ENCODE results near the gene F7. TPM values are rescaled to one million over a fixed set of nuclear protein-coding genes. Genes with fewer than 3 reads are reported as not detected.

Gene F7
- total RNA-seq, 1 experiment from 2014 or later, result not detected

- DNase-seq, result no peak
- no peak for ATAC-seq
These were observed 47.2 kb upstream of the F7 start for GRCh38 chr13:113058129-113058987.

GRCh38 chr13:113058988-113059850, 46.4 kb upstream of the F7 start:
- Histone ChIP-seq H3K4me3 (ENCODE audit: low read length) (no peak overlapping the region), H3K36me3 (ENCODE audit: low read depth, low read length) (no peaks in the 10 kb centered on the region), H3K27ac (ENCODE audit: low read length) (no peak overlapping the region), H3K79me2 (ENCODE audit: low read length) (no peaks in the 10 kb centered on the region), H3K27me3 (ENCODE audit: low read length) (no peaks in the 10 kb centered on the region), H3F3A (ENCODE audit: low read length, unreplicated experiment) (no peaks in the 10 kb centered on the region), H3K4me2 (ENCODE audit: low read length) (no peak overlapping the region), H3K4me1 (ENCODE audit: insufficient read depth, low read length) (peaks cover 5% of the 10 kb centered on the region), H3K9me3 (ENCODE audit: low read length) (no peaks in the 10 kb centered on the region), H3K9me2 (replicated peaks; ENCODE audit: low read length) (no peaks in the 10 kb centered on the region), H3K9ac (ENCODE audit: low read length) (no peak overlapping the region), H4K20me1 (ENCODE audit: low read length) (no peaks in the 10 kb centered on the region), H2AFZ (ENCODE audit: low read length) (no peak overlapping the region)
- BruUV-seq (replicated peaks), result no TSS peak
- TF ChIP-seq EZH2 (IDR thresholded peaks at IDR 0.05; ENCODE audit: low read length, unreplicated experiment) (no peak), CTCF (conservative IDR thresholded peaks at IDR 0.05; ENCODE audit: low read depth, low read length) (no peak), EZH2phosphoT487 (IDR thresholded peaks at IDR 0.05; ENCODE audit: borderline replicate concordance, low read length) (no peak)
- intact Hi-C loops (cut with micrococcal nuclease), result no loop called here
- POLR2A ChIA-PET (ENCODE audit: unreplicated experiment), result no interaction called here
- CTCF ChIA-PET, result no interaction called here
- ATAC-seq (no peak; the same call in 1 of the 2 replicates), DNase-seq (no peak)

More at GRCh38 chr13:113058129-113058987, 47.2 kb upstream of the F7 start:
- no peak overlapping the region for H3K9ac ChIP-seq (ENCODE audit: low read length)
- H3F3A ChIP-seq (ENCODE audit: low read length, unreplicated experiment), result no peaks in the 10 kb centered on the region
- POLR2A ChIA-PET (ENCODE audit: unreplicated experiment), result no interaction called here
- no peaks in the 10 kb centered on the region for H3K36me3 ChIP-seq (ENCODE audit: low read depth, low read length)
- no peaks in the 10 kb centered on the region for H4K20me1 ChIP-seq (ENCODE audit: low read length)
- H3K27ac ChIP-seq (ENCODE audit: low read length), result no peak overlapping the region
- no peaks in the 10 kb centered on the region for H3K9me2 ChIP-seq (replicated peaks; ENCODE audit: low read length)
- no peak overlapping the region for H3K4me3 ChIP-seq (ENCODE audit: low read length)
- BruUV-seq (replicated peaks), result no TSS peak
- H2AFZ ChIP-seq (ENCODE audit: low read length), result no peak overlapping the region
- H3K4me2 ChIP-seq (ENCODE audit: low read length), result no peak overlapping the region
- intact Hi-C loops (cut with micrococcal nuclease), result no loop called here
- H3K9me3 ChIP-seq (ENCODE audit: low read length), result no peaks in the 10 kb centered on the region
- TF ChIP-seq CTCF (conservative IDR thresholded peaks at IDR 0.05; ENCODE audit: low read depth, low read length) (no peak), EZH2 (IDR thresholded peaks at IDR 0.05; ENCODE audit: low read length, unreplicated experiment) (no peak), EZH2phosphoT487 (IDR thresholded peaks at IDR 0.05; ENCODE audit: borderline replicate concordance, low read length) (no peak)
- CTCF ChIA-PET, result no interaction called here
- H3K79me2 ChIP-seq (ENCODE audit: low read length), result no peaks in the 10 kb centered on the region
- no peaks in the 10 kb centered on the region for H3K27me3 ChIP-seq (ENCODE audit: low read length)
- 0 out of 2 replicates have a peak, but pooled peaks cover 3% of the 10 kb centered on the region for H3K4me1 ChIP-seq (ENCODE audit: insufficient read depth, low read length)

Measured in PC-3 (cell line).